ENCODE results near the gene LRP1B.

LRP1B gene

DNA sequence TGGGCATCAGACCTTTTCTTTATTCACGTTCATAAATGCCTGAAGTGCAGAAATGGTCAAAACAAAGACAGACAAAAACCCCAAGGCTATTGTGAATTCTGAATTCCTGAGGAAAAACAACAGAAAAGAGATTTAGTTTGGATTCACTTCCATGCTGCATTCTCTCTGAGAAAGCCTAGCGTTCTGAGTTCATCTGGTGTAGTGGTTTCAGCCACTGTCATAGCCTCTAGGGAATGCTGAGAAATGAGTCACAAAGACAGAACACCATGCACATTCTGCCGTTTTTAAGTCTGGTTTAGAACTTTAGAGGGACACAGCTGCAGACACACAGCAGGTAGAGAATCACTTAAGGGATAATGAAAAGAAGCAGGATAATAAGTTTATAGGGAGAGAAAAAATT, 93.8 kb downstream of the LRP1B start:
- no peak overlapping the region for H3K27ac ChIP-seq
- H3K4me3 ChIP-seq = no peak overlapping the region
- TF ChIP-seq, protein P1, sequence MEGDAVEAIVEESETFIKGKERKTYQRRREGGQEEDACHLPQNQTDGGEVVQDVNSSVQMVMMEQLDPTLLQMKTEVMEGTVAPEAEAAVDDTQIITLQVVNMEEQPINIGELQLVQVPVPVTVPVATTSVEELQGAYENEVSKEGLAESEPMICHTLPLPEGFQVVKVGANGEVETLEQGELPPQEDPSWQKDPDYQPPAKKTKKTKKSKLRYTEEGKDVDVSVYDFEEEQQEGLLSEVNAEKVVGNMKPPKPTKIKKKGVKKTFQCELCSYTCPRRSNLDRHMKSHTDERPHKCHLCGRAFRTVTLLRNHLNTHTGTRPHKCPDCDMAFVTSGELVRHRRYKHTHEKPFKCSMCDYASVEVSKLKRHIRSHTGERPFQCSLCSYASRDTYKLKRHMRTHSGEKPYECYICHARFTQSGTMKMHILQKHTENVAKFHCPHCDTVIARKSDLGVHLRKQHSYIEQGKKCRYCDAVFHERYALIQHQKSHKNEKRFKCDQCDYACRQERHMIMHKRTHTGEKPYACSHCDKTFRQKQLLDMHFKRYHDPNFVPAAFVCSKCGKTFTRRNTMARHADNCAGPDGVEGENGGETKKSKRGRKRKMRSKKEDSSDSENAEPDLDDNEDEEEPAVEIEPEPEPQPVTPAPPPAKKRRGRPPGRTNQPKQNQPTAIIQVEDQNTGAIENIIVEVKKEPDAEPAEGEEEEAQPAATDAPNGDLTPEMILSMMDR (IDR thresholded peaks at IDR 0.05) = no peak
- no peak for DNase-seq (ENCODE audit: low spot score)

DNA sequence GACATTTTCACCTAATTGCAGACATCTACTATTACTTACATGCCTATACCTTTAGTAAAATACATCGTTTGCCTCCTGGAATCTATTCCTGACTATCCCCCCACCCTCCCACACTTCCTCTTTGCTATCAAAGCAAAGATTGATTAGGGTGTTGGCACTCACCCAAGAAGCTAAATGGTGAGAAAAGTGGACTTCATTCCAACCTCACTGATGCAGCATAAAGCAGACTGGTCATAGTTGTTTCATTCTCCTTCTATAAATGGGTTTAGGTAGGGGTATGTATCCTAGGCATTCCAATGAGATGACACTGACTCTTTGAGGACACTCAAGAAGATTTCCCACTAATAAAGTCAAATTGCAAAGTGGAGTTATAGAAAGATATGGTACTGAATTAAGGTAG, 97.4 kb downstream of the LRP1B start:
- H3K4me3 ChIP-seq = no peak overlapping the region
- no peak for DNase-seq (ENCODE audit: low spot score)
- no peak overlapping the region for H3K27ac ChIP-seq
- TF ChIP-seq, protein P1 (IDR thresholded peaks at IDR 0.05) = no peak

DNA sequence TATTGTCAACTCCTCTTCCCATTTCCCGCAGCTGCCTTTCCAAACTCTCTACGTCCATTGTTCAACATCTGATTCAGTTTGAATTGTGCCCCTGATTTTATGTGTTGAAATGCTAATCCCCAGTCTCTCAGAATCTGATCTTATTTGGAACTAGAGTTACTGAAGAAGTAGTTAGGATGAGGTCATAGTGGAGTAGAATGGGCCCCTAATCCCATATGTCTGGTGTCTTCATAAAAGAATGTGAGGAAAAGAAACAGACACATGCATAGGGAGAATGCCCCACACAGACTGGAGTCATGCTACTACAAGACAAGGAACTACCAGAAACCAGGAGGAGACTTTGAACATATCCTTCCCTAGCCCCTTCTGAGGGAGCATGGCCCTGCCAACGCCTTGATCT, 99.2 kb downstream of the LRP1B start:
- Histone ChIP-seq H3K4me3 (no peak overlapping the region), H3K27ac (no peak overlapping the region)
- no peak for DNase-seq (ENCODE audit: low spot score)
- TF ChIP-seq, protein P1 (IDR thresholded peaks at IDR 0.05) = no peak

DNA sequence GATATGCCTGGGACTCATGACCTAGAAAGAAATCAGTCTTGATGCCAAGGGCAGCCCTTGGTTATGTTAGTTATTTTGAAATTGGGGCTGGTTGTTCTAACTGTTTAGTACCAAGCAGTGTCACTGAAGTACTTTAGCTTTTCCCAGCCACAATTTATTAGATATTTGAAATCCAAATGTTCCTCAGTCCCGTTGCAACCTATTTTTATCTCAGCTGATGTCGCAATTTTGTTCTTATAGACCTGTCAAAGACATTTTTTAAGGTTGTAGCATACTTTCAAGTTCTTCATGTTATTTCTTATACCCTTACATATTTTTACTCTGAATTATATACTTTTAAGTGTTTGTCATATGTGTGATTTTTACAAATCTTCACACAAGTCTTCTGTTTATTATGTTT, 100.1 kb downstream of the LRP1B start:
- no peak for DNase-seq (ENCODE audit: low spot score)
- Histone ChIP-seq H3K27ac (no peak overlapping the region), H3K4me3 (no peak overlapping the region)
- TF ChIP-seq, protein P1 (IDR thresholded peaks at IDR 0.05) = no peak

DNA sequence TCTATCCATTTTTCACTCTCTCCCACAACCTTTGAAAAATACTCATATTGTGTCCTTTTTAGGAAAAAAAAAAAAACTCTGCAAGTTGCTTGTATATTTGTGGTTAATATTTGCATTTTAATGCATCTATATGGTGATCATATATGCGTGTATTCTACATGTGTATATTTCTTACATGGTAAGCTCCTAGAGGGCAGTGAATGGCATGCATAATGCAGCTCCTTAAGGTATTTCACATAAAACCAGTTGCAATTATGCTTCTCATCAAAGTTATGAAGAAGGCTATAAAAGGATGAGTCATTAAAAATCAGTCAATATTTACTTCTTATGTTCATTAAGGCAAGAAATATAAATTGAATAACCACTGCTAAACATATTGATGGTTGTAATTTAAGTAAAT, 100.8 kb downstream of the LRP1B start:
- Histone ChIP-seq H3K27ac (no peak overlapping the region), H3K4me3 (no peak overlapping the region)
- TF ChIP-seq, protein P1 (IDR thresholded peaks at IDR 0.05) = no peak
- no peak for DNase-seq (ENCODE audit: low spot score)

DNA sequence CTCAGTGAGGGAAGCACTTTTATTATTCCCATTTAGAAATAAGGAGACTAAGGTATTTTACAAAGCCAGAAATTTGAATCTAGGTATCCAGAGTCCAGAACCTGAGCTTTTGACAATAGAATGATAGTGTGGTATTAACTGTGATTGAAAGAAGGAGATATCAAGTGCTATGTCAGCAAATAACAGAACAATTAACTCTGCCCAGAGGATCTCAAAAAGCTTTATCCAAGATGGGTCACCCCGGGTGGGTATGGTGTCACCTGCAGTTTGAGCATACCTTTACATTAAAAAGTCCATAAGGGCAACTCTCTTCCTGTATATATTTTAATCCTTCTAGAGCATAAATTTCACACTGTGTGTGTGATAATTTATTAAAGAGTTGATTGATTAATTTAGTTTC, 105.4 kb downstream of the LRP1B start:
- DNase-seq (ENCODE audit: low spot score) = no peak

DNA sequence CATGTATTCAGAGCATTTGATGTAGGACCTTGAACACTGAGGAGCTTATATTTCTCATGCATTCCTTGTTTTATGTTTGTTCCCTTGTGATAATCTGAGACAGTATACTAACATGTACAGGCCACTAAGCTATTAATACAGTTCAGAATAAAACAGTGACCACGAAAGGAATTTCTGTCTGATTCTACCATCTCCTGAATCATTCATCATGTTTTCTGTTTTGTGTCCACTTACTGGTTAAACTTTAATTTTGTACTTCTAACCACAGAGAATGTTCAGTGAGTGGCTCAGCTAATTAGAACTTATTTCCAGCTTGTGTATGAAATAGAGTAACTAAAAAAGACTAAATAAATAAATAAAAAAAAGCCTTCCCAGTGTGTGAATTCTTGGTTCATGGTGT, 110.4 kb downstream of the LRP1B start:
- DNase-seq (ENCODE audit: low spot score) = no peak
- Histone ChIP-seq H3K4me3 (no peak overlapping the region), H3K27ac (no peak overlapping the region)
- TF ChIP-seq, protein P1 (IDR thresholded peaks at IDR 0.05) = no peak

More for the DNA sequence above, 105.4 kb downstream of the LRP1B start:
- TF ChIP-seq, protein P1 (IDR thresholded peaks at IDR 0.05) = no peak
- H3K4me3 ChIP-seq = no peak overlapping the region
- no peak overlapping the region for H3K27ac ChIP-seq

Measured in coronary artery (tissue), 2 donors.